Measurements from ENCODE around the gene NPAS3. TPM values are rescaled to one million over a fixed set of nuclear protein-coding genes. Genes with fewer than 3 reads are reported as not detected.

NPAS3 gene
- total RNA-seq, 1 experiment from 2014 or later: 0.90 TPM

- in situ Hi-C loops (cut with HindIII; ENCODE audit: low pct_unique_long_range_greater_than_20kb, low sequenced_read_pairs): no loop called here
- no peak for DNase-seq (ENCODE audit: low read depth, low spot score)
These were observed 544.4 kb downstream of the NPAS3 start for GRCh38 chr14:33483110-33483509.

GRCh38 chr14:33483541-33483940, 544.9 kb downstream of the NPAS3 start:
- in situ Hi-C loops (cut with HindIII; ENCODE audit: low pct_unique_long_range_greater_than_20kb, low sequenced_read_pairs): no loop called here
- DNase-seq (ENCODE audit: low read depth, low spot score): no peak

GRCh38 chr14:33484264-33484663, 545.6 kb downstream of the NPAS3 start:
- in situ Hi-C loops (cut with HindIII; ENCODE audit: low pct_unique_long_range_greater_than_20kb, low sequenced_read_pairs): no loop called here
- no peak for DNase-seq (ENCODE audit: low read depth, low spot score)

- DNase-seq (ENCODE audit: low read depth, low spot score): no peak
- in situ Hi-C loops (cut with HindIII; ENCODE audit: low pct_unique_long_range_greater_than_20kb, low sequenced_read_pairs): no loop called here
These were observed 547.7 kb downstream of the NPAS3 start for GRCh38 chr14:33486332-33486890.

GRCh38 chr14:33488582-33488981, 549.9 kb downstream of the NPAS3 start:
- no peak for DNase-seq (ENCODE audit: low read depth, low spot score)
- in situ Hi-C loops (cut with HindIII; ENCODE audit: low pct_unique_long_range_greater_than_20kb, low sequenced_read_pairs): no loop called here

GRCh38 chr14:33490555-33490954, 551.9 kb downstream of the NPAS3 start:
- in situ Hi-C loops (cut with HindIII; ENCODE audit: low pct_unique_long_range_greater_than_20kb, low sequenced_read_pairs): no loop called here
- DNase-seq (ENCODE audit: low read depth, low spot score): no peak

GRCh38 chr14:33491112-33491511, 552.4 kb downstream of the NPAS3 start:
- in situ Hi-C loops (cut with HindIII; ENCODE audit: low pct_unique_long_range_greater_than_20kb, low sequenced_read_pairs): no loop called here
- DNase-seq (ENCODE audit: low read depth, low spot score): no peak

- in situ Hi-C loops (cut with HindIII; ENCODE audit: low pct_unique_long_range_greater_than_20kb, low sequenced_read_pairs): no loop called here
These were observed 553.8 kb downstream of the NPAS3 start for GRCh38 chr14:33492491-33492890.

GRCh38 chr14:33493266-33493665, 554.6 kb downstream of the NPAS3 start:
- DNase-seq (ENCODE audit: low read depth, low spot score): no peak
- in situ Hi-C loops (cut with HindIII; ENCODE audit: low pct_unique_long_range_greater_than_20kb, low sequenced_read_pairs): no loop called here

More at GRCh38 chr14:33492491-33492890, 553.8 kb downstream of the NPAS3 start:
- DNase-seq (ENCODE audit: low read depth, low spot score): no peak

- in situ Hi-C loops (cut with HindIII; ENCODE audit: low pct_unique_long_range_greater_than_20kb, low sequenced_read_pairs): no loop called here
- DNase-seq (ENCODE audit: low read depth, low spot score): no peak
These were observed 555.3 kb downstream of the NPAS3 start for GRCh38 chr14:33493990-33494389.

- in situ Hi-C loops (cut with HindIII; ENCODE audit: low pct_unique_long_range_greater_than_20kb, low sequenced_read_pairs): no loop called here
- DNase-seq (ENCODE audit: low read depth, low spot score): no peak
These were observed 561.0 kb downstream of the NPAS3 start for GRCh38 chr14:33499687-33500086.

GRCh38 chr14:33504246-33505099, 565.8 kb downstream of the NPAS3 start:
- DNase-seq (ENCODE audit: low read depth, low spot score): no peak
- in situ Hi-C loops (cut with HindIII; ENCODE audit: low pct_unique_long_range_greater_than_20kb, low sequenced_read_pairs): no loop called here

- in situ Hi-C loops (cut with HindIII; ENCODE audit: low pct_unique_long_range_greater_than_20kb, low sequenced_read_pairs): no loop called here
- no peak for DNase-seq (ENCODE audit: low read depth, low spot score)
These were observed 566.7 kb downstream of the NPAS3 start for GRCh38 chr14:33505266-33505962.

- DNase-seq (ENCODE audit: low read depth, low spot score): no peak
- in situ Hi-C loops (cut with HindIII; ENCODE audit: low pct_unique_long_range_greater_than_20kb, low sequenced_read_pairs): no loop called here
These were observed 567.3 kb downstream of the NPAS3 start for GRCh38 chr14:33505963-33506329.

- no peak for DNase-seq (ENCODE audit: low read depth, low spot score)
- in situ Hi-C loops (cut with HindIII; ENCODE audit: low pct_unique_long_range_greater_than_20kb, low sequenced_read_pairs): no loop called here
These were observed 569.7 kb downstream of the NPAS3 start for GRCh38 chr14:33508126-33509062.

GRCh38 chr14:33509454-33509853, 570.8 kb downstream of the NPAS3 start:
- in situ Hi-C loops (cut with HindIII; ENCODE audit: low pct_unique_long_range_greater_than_20kb, low sequenced_read_pairs): no loop called here
- DNase-seq (ENCODE audit: low read depth, low spot score): no peak

GRCh38 chr14:33510063-33510481, 571.4 kb downstream of the NPAS3 start:
- no peak for DNase-seq (ENCODE audit: low read depth, low spot score)
- in situ Hi-C loops (cut with HindIII; ENCODE audit: low pct_unique_long_range_greater_than_20kb, low sequenced_read_pairs): no loop called here

- no peak for DNase-seq (ENCODE audit: low read depth, low spot score)
- in situ Hi-C loops (cut with HindIII; ENCODE audit: low pct_unique_long_range_greater_than_20kb, low sequenced_read_pairs): no loop called here
These were observed 572.3 kb downstream of the NPAS3 start for GRCh38 chr14:33510991-33511390.
